ENCODE results near the gene SPATS2L.
"Not testable (repeated sequence)": the region's sequence is repeated elsewhere in the genome, so short reads cannot be mapped to it uniquely, and the experiment has no call there.

SPATS2L gene

DNA sequence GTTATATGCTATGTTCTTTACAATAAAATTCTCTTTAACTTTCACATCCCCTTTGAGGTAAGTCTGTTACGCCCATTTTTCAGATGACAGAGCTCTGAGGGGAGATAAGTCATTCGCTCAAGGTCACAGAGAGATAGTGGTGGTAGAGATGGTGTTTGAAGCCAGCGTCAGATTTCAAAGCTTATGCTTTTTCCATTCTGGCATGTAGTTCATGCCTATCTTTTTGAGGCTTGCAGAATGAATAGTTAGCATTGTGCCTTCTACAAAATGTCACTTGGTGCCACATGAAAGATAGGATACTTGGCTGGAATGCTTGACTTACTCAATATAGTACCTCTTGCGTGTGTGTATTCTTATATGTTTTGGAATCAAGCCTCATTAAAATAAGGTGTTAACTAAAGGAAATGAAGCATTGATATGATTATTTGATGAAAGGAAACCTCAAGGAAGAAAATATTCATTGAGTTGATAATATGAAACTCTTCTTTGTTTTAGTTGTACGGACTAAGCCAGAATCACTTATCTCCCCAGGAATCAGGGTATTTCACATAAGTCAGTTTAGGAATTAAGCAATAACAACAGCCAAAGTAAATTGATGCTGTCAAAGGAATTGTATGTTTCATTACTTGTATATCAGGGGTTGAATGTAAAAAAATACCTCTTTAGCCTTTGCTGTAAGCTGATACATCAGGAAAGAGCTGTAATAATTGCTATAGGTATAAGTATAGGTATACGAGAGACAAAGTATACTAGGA lies 15.5 kb downstream of the SPATS2L start:
- no peak for DNase-seq

DNA sequence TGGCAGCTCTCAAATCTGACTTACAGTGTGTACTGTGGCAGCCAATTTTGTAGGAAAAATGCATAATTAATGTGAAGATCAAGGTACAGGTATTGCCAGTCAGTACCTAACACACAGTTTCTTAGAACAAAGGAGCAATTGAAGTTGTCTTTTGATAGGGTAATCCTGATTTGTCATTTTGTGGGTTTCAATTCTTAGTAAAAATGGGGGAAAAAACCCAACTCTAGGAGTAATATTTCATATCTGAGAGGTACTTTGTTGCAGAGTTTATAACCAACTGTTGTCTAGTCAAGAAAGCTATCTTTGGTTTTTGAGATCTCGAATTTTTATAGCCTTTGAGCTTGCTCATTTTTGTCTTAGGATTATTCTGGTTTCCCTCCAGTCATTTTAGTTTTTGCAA lies 16.1 kb downstream of the SPATS2L start:
- no peak for DNase-seq

DNA sequence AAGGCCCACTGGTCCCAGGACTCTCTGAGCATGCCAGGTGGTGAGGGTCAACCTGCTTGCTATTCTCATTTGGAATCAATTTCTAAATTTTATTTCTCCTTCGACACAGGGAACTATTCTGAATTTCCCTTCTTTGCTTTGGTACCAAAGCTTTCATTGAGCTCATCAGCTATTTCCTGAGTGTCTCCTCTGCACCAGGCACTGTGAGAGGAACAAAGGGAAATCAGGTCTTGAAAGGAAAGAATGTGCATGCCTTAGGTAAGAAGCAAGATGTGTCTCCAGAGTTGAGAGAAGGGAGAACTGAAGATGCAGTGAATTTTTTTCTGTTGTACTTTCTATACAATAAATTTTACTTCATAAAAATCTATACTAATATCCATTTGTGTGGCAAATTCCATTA lies 17.9 kb downstream of the SPATS2L start:
- DNase-seq, result no peak

GRCh38 chr2:200329384-200329783 lies 22.9 kb downstream of the SPATS2L start:
- no peak for DNase-seq

GRCh38 chr2:200329798-200330197 lies 23.3 kb downstream of the SPATS2L start:
- no peak for DNase-seq

GRCh38 chr2:200330351-200331060 lies 24.0 kb downstream of the SPATS2L start:
- no peak for DNase-seq

GRCh38 chr2:200331061-200331400 lies 24.5 kb downstream of the SPATS2L start:
- no peak for DNase-seq

GRCh38 chr2:200335657-200336056 lies 29.2 kb downstream of the SPATS2L start:
- no peak for DNase-seq

GRCh38 chr2:200336980-200337615 lies 30.6 kb downstream of the SPATS2L start:
- no peak for DNase-seq

DNA sequence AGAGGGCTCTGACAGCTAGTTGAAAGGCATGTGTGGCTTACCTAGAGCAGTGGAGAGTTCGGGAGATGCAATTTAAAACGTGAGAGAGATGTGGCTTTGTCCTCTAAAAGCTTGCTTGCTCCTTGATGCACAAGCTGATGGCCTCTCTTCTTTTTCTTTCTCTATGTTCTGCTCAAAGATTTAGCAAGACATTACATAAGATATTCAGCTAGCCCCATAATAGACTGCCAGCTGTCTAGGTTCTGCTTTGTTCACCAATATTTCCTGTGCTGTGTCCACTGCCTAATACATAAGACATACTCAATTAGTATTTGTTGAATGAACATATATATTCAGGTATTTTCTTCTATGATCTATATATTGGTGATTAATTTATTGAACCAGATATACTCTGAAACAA lies 31.1 kb downstream of the SPATS2L start:
- no peak for DNase-seq

- DNase-seq, result no peak
Observed at GRCh38 chr2:200338692-200339091, 32.2 kb downstream of the SPATS2L start.

- DNase-seq, result no peak
Observed at GRCh38 chr2:200340508-200341224, 34.2 kb downstream of the SPATS2L start.

DNA sequence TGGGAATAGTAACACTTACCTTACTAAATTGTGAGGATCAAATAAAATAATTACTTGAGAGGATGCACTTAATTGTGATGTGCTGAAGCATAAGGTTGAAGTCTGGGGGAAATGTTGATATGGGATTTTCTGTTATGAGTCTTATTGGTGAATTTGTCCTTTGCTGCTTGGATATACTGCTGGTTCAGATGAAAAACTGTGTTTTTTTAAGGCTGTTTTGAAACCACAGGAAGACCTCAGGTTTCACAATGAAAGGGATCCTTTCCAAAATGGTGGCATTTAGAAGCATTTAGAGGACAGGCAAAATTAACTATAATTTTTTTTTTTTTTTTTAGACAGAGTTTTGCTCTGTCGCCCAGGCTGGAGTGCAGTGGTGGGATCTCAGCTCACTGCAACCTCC lies 34.9 kb downstream of the SPATS2L start:
- no peak for DNase-seq

- no peak for DNase-seq
Observed at GRCh38 chr2:200342235-200342634, 35.7 kb downstream of the SPATS2L start.

GRCh38 chr2:200342654-200343053 lies 36.2 kb downstream of the SPATS2L start:
- DNase-seq, result no peak

- not testable (repeated sequence) for DNase-seq
Observed at GRCh38 chr2:200344202-200344601, 37.7 kb downstream of the SPATS2L start.

DNA sequence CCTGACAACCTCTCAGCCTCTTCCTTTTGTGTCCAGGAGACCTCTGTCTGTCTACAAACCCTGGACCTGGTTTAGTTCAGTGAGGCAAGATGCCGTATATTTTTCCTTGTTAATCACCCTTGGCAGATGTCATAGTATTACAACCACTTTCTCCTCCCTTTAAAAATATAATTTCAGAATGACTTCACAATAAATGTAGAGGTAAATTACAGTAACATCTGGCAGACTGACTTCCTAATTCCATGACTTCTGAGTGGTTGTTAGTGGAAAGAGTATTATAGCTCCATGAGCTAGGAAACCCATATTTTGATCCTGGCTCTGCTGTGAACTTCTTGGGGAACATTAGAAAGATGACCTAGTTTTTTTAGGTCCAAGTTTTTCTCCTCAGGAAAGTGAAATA lies 39.5 kb downstream of the SPATS2L start:
- DNase-seq, result no peak

DNA sequence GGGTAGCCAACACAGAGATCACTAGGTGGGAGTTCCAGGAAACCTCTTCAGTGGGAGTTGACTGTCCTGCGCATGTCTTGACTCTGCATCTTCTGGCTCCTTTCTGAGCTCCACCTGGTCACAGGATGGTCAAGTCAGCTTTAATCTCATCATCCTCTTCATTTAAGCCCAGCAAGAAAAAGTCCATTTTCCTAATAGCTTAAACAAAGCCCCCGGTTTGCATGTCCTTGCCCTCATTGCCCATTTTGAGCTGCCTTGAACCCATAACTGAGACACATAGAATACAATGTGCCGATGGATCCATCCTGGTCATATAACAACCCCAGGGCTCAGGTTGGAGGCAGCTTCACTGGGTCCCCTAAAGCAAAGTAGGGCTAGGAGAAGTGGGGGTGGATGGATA lies 40.8 kb downstream of the SPATS2L start:
- no peak for DNase-seq

DNA sequence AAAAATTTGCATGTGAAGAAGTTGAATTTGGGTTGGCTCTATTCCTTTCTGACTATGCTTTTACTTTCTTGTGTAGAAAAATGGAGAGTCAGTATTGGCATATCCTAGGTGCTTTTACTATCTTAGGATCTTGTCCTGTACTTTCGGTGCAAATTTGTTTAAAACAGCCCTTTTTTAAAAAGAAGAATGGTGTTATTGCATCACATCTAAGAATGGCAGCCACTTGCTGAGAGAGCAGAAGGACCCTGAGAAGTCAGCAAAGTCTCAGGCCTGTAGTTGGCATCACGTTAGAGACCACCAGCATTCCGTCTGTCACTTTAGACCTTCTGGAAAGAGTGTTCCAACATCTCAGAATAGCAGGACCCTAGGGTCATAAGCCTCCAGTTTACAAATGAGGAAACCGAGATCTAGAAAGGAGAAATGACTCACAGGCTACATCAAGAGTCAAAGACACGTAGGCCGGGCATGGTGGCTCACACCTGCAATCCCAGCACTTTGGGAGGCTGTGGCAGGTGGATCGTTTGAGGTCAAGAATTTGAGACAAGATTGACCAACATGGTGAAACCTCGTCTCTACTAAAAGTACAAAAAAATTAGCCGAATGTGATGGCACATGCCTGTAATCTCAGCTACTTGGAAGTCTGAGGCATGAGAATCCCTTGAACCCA lies 42.5 kb downstream of the SPATS2L start:
- DNase-seq, result no peak

DNA sequence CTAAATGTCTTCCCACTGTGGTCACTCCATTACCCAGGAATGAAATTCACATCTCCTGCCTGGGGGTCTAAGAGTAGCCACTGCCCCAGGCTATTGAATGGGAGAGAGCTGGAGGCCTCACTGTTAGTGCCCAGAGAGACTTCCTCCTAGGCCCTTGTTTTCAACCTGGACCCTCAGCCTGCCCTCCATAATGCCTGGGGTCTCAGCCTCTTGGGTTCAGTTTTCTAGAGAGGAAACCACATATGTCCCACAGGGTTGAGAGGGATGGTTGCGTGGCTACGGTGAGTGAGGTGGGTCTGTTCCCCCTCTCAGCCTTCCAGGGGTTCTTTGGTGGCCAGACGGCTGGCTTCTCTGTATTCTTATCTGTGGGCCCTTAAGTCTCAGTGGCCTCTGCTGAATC lies 43.4 kb downstream of the SPATS2L start:
- no peak for DNase-seq

GRCh38 chr2:200350850-200351285 lies 44.4 kb downstream of the SPATS2L start:
- no peak for DNase-seq

DNA sequence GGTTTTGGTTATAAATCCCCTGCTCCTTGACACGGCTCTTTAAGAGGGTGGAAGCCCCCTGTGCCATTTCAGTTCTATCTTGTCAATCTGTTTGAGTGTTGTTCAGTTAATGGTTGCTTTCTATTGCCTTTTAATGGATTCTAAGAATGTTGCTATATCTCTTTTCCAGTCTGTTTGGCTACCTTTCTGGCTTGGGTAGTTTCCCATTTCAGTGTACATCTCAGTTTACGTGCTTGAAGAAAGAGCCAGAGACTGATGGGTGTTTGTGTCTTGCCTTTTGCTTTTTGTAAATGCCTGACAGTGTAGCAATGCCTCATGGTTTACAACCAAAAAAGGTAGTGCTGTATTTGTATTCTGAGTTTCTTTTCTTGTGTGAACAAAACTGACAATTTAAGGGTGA lies 45.3 kb downstream of the SPATS2L start:
- no peak for DNase-seq

GRCh38 chr2:200352636-200353035 lies 46.1 kb downstream of the SPATS2L start:
- DNase-seq, result no peak

All from NCI-H2171 (cell line).